Measurements from ENCODE around the gene BMERB1. TPM values are rescaled to one million over a fixed set of nuclear protein-coding genes. Genes with fewer than 3 reads are reported as not detected.

Gene BMERB1
- total RNA-seq, 1 donor from 2014 or later = 26.4 TPM

GRCh38 chr16:15521758-15522509 is 87.5 kb downstream of the BMERB1 start:
- Mint-ChIP-seq H3K9me3 (no peaks in the 10 kb centered on the region), H3K36me3 (no peaks in the 10 kb centered on the region), H3K4me3 (no peak overlapping the region), H3K4me1 (ENCODE audit: unreplicated experiment) (peaks cover 27% of the 10 kb centered on the region), H3K27ac (no peak overlapping the region), H3K27me3 (no peaks in the 10 kb centered on the region)
- no peak for DNase-seq (ENCODE audit: extremely low spot score, unreplicated experiment)
- no peak for TF ChIP-seq CTCF (conservative IDR thresholded peaks at IDR 0.05)

GRCh38 chr16:15523092-15523541 is 88.7 kb downstream of the BMERB1 start:
- H3K4me3 Mint-ChIP-seq = no peak overlapping the region
- H3K9me3 Mint-ChIP-seq = no peaks in the 10 kb centered on the region
- no peak for DNase-seq (ENCODE audit: extremely low spot score, unreplicated experiment)
- no peaks in the 10 kb centered on the region for H3K36me3 Mint-ChIP-seq
- TF ChIP-seq CTCF (conservative IDR thresholded peaks at IDR 0.05) = no peak
- H3K27ac Mint-ChIP-seq = no peak overlapping the region
- no peaks in the 10 kb centered on the region for H3K27me3 Mint-ChIP-seq
- H3K4me1 Mint-ChIP-seq (ENCODE audit: unreplicated experiment) = peaks cover 23% of the 10 kb centered on the region

- peaks cover 18% of the 10 kb centered on the region for H3K4me1 Mint-ChIP-seq (ENCODE audit: unreplicated experiment)
- TF ChIP-seq CTCF (conservative IDR thresholded peaks at IDR 0.05) = no peak
- DNase-seq (ENCODE audit: extremely low spot score, unreplicated experiment) = no peak
- H3K27ac Mint-ChIP-seq = no peak overlapping the region
- H3K27me3 Mint-ChIP-seq = no peaks in the 10 kb centered on the region
- H3K36me3 Mint-ChIP-seq = no peaks in the 10 kb centered on the region
- no peak overlapping the region for H3K4me3 Mint-ChIP-seq
- no peaks in the 10 kb centered on the region for H3K9me3 Mint-ChIP-seq
These were observed 89.6 kb downstream of the BMERB1 start for GRCh38 chr16:15523939-15524338.

- H3K4me1 Mint-ChIP-seq (ENCODE audit: unreplicated experiment) = peaks cover 18% of the 10 kb centered on the region
- H3K36me3 Mint-ChIP-seq = no peaks in the 10 kb centered on the region
- H3K9me3 Mint-ChIP-seq = no peaks in the 10 kb centered on the region
- no peaks in the 10 kb centered on the region for H3K27me3 Mint-ChIP-seq
- H3K4me3 Mint-ChIP-seq = no peak overlapping the region
- no peak for DNase-seq (ENCODE audit: extremely low spot score, unreplicated experiment)
- no peak for TF ChIP-seq CTCF (conservative IDR thresholded peaks at IDR 0.05)
- no peak overlapping the region for H3K27ac Mint-ChIP-seq
These were observed 90.6 kb downstream of the BMERB1 start for GRCh38 chr16:15524966-15525365.

- H3K27me3 Mint-ChIP-seq = no peaks in the 10 kb centered on the region
- no peaks in the 10 kb centered on the region for H3K9me3 Mint-ChIP-seq
- DNase-seq (ENCODE audit: extremely low spot score, unreplicated experiment) = no peak
- H3K27ac Mint-ChIP-seq = no peak overlapping the region
- no peak overlapping the region for H3K4me3 Mint-ChIP-seq
- peaks cover 13% of the 10 kb centered on the region for H3K4me1 Mint-ChIP-seq (ENCODE audit: unreplicated experiment)
- no peak for TF ChIP-seq CTCF (conservative IDR thresholded peaks at IDR 0.05)
- H3K36me3 Mint-ChIP-seq = peaks cover under 1% of the 10 kb centered on the region
These were observed 91.7 kb downstream of the BMERB1 start for GRCh38 chr16:15526097-15526496.
